ENCODE data around the gene METTL6. TPM values are rescaled to one million over a fixed set of nuclear protein-coding genes. Genes with fewer than 3 reads are reported as not detected.

Gene METTL6
- total and polyA plus RNA-seq, 2 of the 4 experiments (the other 2 are of a cell fraction), result 15.4 to 21.5 TPM

DNA sequence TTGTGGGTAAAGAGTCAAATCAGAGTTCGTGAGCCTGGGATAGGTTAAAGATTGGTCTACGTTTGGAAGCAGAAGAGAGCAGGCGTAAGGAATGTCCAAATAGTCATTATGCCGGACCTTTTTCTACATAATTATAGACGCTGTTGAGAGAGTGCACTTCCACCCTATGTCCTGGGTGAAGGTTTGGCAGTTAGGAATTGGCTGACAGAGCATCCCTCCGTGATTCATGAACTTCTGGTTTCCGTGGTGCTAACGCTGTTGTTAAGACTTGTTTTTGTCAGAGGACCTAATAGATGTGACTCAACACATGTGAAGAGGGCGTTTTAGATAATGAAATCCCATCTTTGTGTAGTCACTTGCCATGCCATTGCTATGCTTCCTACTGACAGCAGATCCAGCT is 1.2 kb upstream of the METTL6 start:
- ChIA-PET CTCF (no interaction called here), POLR2A (ENCODE audit: unreplicated experiment) (no interaction called here)
- Histone ChIP-seq H3K27me3 (ENCODE audit: control insufficient read depth, insufficient read depth, low read length) (no peaks in the 10 kb centered on the region), H3K27ac (ENCODE audit: insufficient read depth, low read length) (no peak overlapping the region), H3K4ac (ENCODE audit: low read depth, low read length) (0 out of 2 replicates have a peak overlapping the region, but pooled peaks have one; percentile 69), H3K4me2 (ENCODE audit: low read depth, low read length) (peak overlapping the region; percentile 99), H2BK120ac (ENCODE audit: low read depth, low read length) (no peak overlapping the region), H3K9me3 (ENCODE audit: control insufficient read depth, insufficient read depth, low read length) (no peaks in the 10 kb centered on the region), H4K91ac (ENCODE audit: insufficient read depth, low read depth, low read length) (no peak overlapping the region), H3K9ac (ENCODE audit: low read depth, low read length) (peak overlapping the region; percentile 84), H3K56ac (ENCODE audit: extremely low read depth, insufficient read depth, low read length) (0 out of 2 replicates have a peak overlapping the region, but pooled peaks have one; percentile 10), H3K18ac (ENCODE audit: low read depth, low read length) (no peak overlapping the region), H4K8ac (ENCODE audit: low read depth in 2 of 2, low read length in 2 of 2) (peak overlapping the region in 1 of 2 experiments; percentile 53; a peak in 1 of 4 replicates), H2AK5ac (ENCODE audit: low read depth, low read length) (no peak overlapping the region; the same call in 1 of the 2 replicates), H3K14ac (replicated peaks; ENCODE audit: low read depth, low read length) (0 out of 2 replicates have a peak overlapping the region, but pooled peaks have one; percentile 19), H3K23ac (ENCODE audit: low read depth, low read length) (peak overlapping the region; percentile 85), H2BK5ac (ENCODE audit: low read depth, low read length, poor library complexity, severe bottlenecking) (no peak overlapping the region), H3K4me3 (ENCODE audit: insufficient read depth, low read depth, low read length) (peak overlapping the region; percentile 92), H3K9me1 (ENCODE audit: insufficient read depth, low read length) (peaks cover 11% of the 10 kb centered on the region), H4K5ac (ENCODE audit: low read depth, low read length) (no peak overlapping the region), H2BK20ac (ENCODE audit: low read depth, low read length) (no peak overlapping the region), H3K36me3 (ENCODE audit: control insufficient read depth, insufficient read depth, low read length) (peaks cover 13% of the 10 kb centered on the region), H2BK15ac (ENCODE audit: low read depth, low read length) (no peak overlapping the region), H2AK9ac (replicated peaks; ENCODE audit: low read depth, low read length, poor library complexity) (peak overlapping the region; percentile 38), H3K4me1 (ENCODE audit: control insufficient read depth, insufficient read depth, low read length) (peaks cover 1% of the 10 kb centered on the region; the same call in 1 of the 2 replicates), H4K20me1 (ENCODE audit: insufficient read depth, low read length) (peaks cover 16% of the 10 kb centered on the region), H2AFZ (replicated peaks; ENCODE audit: low read length, poor library complexity) (no peak overlapping the region), H3K79me1 (ENCODE audit: low read depth in 1 of 2, low read length in 2 of 2) (peaks cover 34 to 60% of the 10 kb centered on the region in 2 experiments)
- TF ChIP-seq FOS (IDR thresholded peaks at IDR 0.05; ENCODE audit: low read depth, low read length) (0 out of 2 replicates have a peak, but pooled peaks have one; percentile 37), CEBPB (IDR thresholded peaks at IDR 0.05; ENCODE audit: low read depth, low read length) (0 out of 2 replicates have a peak, but pooled peaks have one; percentile 34), BHLHE40 (IDR thresholded peaks at IDR 0.05; ENCODE audit: low read depth, low read length) (no peak), CHD1 (IDR thresholded peaks at IDR 0.05; ENCODE audit: low read depth, low read length) (no peak), RCOR1 (IDR thresholded peaks at IDR 0.05; ENCODE audit: insufficient replicate concordance, low read length) (peak; percentile 37), POLR2A (IDR thresholded peaks at IDR 0.05; ENCODE audit: low read depth, low read length) (peak; percentile 48; the same call in 1 of the 2 replicates), MAFK (IDR thresholded peaks at IDR 0.05; ENCODE audit: low read depth, low read length) (peak; percentile 56), USF2 (IDR thresholded peaks at IDR 0.05; ENCODE audit: low read depth, low read length) (no peak), RFX5 (IDR thresholded peaks at IDR 0.05; ENCODE audit: low read depth, low read length) (no peak), RAD21 (IDR thresholded peaks at IDR 0.05; ENCODE audit: low read length) (no peak), SMC3 (IDR thresholded peaks at IDR 0.05; ENCODE audit: low read depth, low read length) (no peak), MXI1 (IDR thresholded peaks at IDR 0.05; ENCODE audit: borderline replicate concordance, low read depth, low read length) (peak; percentile 42; the same call in 1 of the 2 replicates), NFE2L2 (IDR thresholded peaks at IDR 0.05; ENCODE audit: low read depth, low read length) (no peak)
- ATAC-seq (ENCODE audit: low read depth) (peak; percentile 21), DNase-seq (peak; percentile 67)
- dilution Hi-C loops (cut with HindIII; ENCODE audit: low sequenced_read_pairs, unreplicated experiment), result no loop called here
- BruUV-seq (replicated peaks), result no TSS peak
- intact Hi-C loops (cut with micrococcal nuclease), result loop anchor here (2.0 to 5.0 kb wide), 3 partner anchors 128 to 384 kb away; no protein-coding TSS in a partner anchor
- in situ Hi-C loops (cut with MboI; ENCODE audit: low sequenced_read_pairs), result no loop called here
- 50% methylated on average over 2 of the region's 9 CpGs; no CpG with 5 or more reads in 1 of the 2 experiments for WGBS, 2 experiments (ENCODE audit: extremely low coverage in 2 of 2, insufficient read length in 1 of 2)
